HCT116 (cell line): Measurements from ENCODE around the gene GLO1.

Experiments used
- CTCF ChIP-seq, 3 experiments: fragments of 200-600 bp in 1 of 3; sonication (generic) in 1 of 3; IDR thresholded peaks in 2 of 3; conservative IDR thresholded peaks in 1 of 3; 2 replicates each; pipeline ENCODE4 v1.5.1; 2012 to 2017; ENCODE audit warnings: low read depth in 2 of 3, low read length in 2 of 3, antibody characterized with exemption in 1 of 3, borderline replicate concordance in 1 of 3, control low read depth in 1 of 3, mild to moderate bottlenecking in 1 of 3, mixed read lengths in 1 of 3, mixed run types in 1 of 3, moderate library complexity in 1 of 3; ENCODE audit not compliant: insufficient read depth in 1 of 3
- EGR1 ChIP-seq: IDR thresholded peaks from 2 replicates; pipeline ENCODE4 v1.6.1; 2012; ENCODE audit warnings: low read depth

- TF ChIP-seq EGR1 (no peak), CTCF (IDR thresholded peaks at IDR 0.05 in 2 of 3, conservative IDR thresholded peaks at IDR 0.05 in 1 of 3; ENCODE audit: borderline replicate concordance in 1 of 3, insufficient read depth in 1 of 3, low read depth in 2 of 3, low read length in 2 of 3) (no peak)
These were observed 15.9 kb downstream of the GLO1 start for GRCh38 chr6:38687043-38687353.
